ENCODE data around the gene YPEL2.

YPEL2 gene

GRCh38 chr17:59329176-59330052 lies 2.0 kb upstream of the YPEL2 start:
- Histone ChIP-seq H3K27ac (peak overlapping the region in 18 of 21 experiments; percentile 0 to 96 (median 90)), H3K4me3 (no peak overlapping the region)

- Histone ChIP-seq H3K27ac (peak overlapping the region in 19 of 21 experiments; percentile 0 to 96 (median 90)), H3K4me3 (peak overlapping the region in 4 of 7 experiments; percentile 88 to 99 (median 95))
These were observed 1.2 kb upstream of the YPEL2 start for GRCh38 chr17:59330053-59330942.

- Histone ChIP-seq H3K27ac (peak overlapping the region; percentile 78 to 96 (median 90)), H3K4me3 (peak overlapping the region; percentile 88 to 99 (median 96))
These were observed 684 bp downstream of the YPEL2 start for GRCh38 chr17:59331929-59332748.

- H3K4me3 ChIP-seq: peak overlapping the region; percentile 88 to 99 (median 96)
- peak overlapping the region; percentile 78 to 96 (median 90) for H3K27ac ChIP-seq
These were observed 1.4 kb downstream of the YPEL2 start for GRCh38 chr17:59332749-59333377.

- H3K27ac ChIP-seq: peak overlapping the region in 2 of 21 experiments; percentile 55 to 94
- H3K4me3 ChIP-seq: no peak overlapping the region
These were observed 2.4 kb downstream of the YPEL2 start for GRCh38 chr17:59333836-59334235.

GRCh38 chr17:59335685-59336084 lies 4.2 kb downstream of the YPEL2 start:
- Histone ChIP-seq H3K4me3 (no peak overlapping the region), H3K27ac (no peak overlapping the region)

GRCh38 chr17:59337741-59338299 lies 6.4 kb downstream of the YPEL2 start:
- Histone ChIP-seq H3K27ac (no peak overlapping the region), H3K4me3 (no peak overlapping the region)

GRCh38 chr17:59338498-59338897 lies 7.0 kb downstream of the YPEL2 start:
- H3K27ac ChIP-seq: no peak overlapping the region
- no peak overlapping the region for H3K4me3 ChIP-seq

- peak overlapping the region in 1 of 21 experiments; percentile 38 for H3K27ac ChIP-seq
- H3K4me3 ChIP-seq: no peak overlapping the region
These were observed 10.5 kb downstream of the YPEL2 start for GRCh38 chr17:59341922-59342321.

GRCh38 chr17:59342681-59343131 lies 11.3 kb downstream of the YPEL2 start:
- H3K27ac ChIP-seq: peak overlapping the region in 3 of 21 experiments; percentile 7 to 38 (median 26)
- no peak overlapping the region for H3K4me3 ChIP-seq

- Histone ChIP-seq H3K4me3 (no peak overlapping the region), H3K27ac (no peak overlapping the region)
These were observed 14.0 kb downstream of the YPEL2 start for GRCh38 chr17:59345476-59345875.

- Histone ChIP-seq H3K27ac (no peak overlapping the region), H3K4me3 (no peak overlapping the region)
These were observed 14.9 kb downstream of the YPEL2 start for GRCh38 chr17:59346341-59346740.

- no peak overlapping the region for H3K27ac ChIP-seq
- H3K4me3 ChIP-seq: no peak overlapping the region
These were observed 15.5 kb downstream of the YPEL2 start for GRCh38 chr17:59346876-59347407.

GRCh38 chr17:59347975-59348391 lies 16.5 kb downstream of the YPEL2 start:
- H3K27ac ChIP-seq: peak overlapping the region in 1 of 21 experiments; percentile 39
- H3K4me3 ChIP-seq: no peak overlapping the region

GRCh38 chr17:59349178-59349577 lies 17.7 kb downstream of the YPEL2 start:
- Histone ChIP-seq H3K27ac (peak overlapping the region in 1 of 21 experiments; percentile 35), H3K4me3 (no peak overlapping the region)

- peak overlapping the region in 1 of 21 experiments; percentile 29 for H3K27ac ChIP-seq
- H3K4me3 ChIP-seq: no peak overlapping the region
These were observed 21.8 kb downstream of the YPEL2 start for GRCh38 chr17:59353106-59353854.

- Histone ChIP-seq H3K4me3 (no peak overlapping the region), H3K27ac (peak overlapping the region in 5 of 21 experiments; percentile 2 to 41 (median 4))
These were observed 22.7 kb downstream of the YPEL2 start for GRCh38 chr17:59353936-59354755.
